DOHH2 (cell line): ENCODE results near the gene MVB12A.

Experiments used
- CTCF ChIP-seq: fragments of 200-600 bp; sonication (generic); IDR thresholded peaks from one replicate; pipeline ENCODE4 v1.5.1; 2014; ENCODE audit warnings: antibody characterized with exemption, mild to moderate bottlenecking, low read depth, low read length; ENCODE audit not compliant: poor library complexity, severe bottlenecking
- EZH2phosphoT487 ChIP-seq: fragments of 200-600 bp; sonication (generic); IDR thresholded peaks from 2 replicates; pipeline ENCODE4 v1.6.1; 2017; ENCODE audit warnings: borderline replicate concordance, mild to moderate bottlenecking, antibody characterized with exemption, low read length, moderate library complexity, mixed read lengths

DNA sequence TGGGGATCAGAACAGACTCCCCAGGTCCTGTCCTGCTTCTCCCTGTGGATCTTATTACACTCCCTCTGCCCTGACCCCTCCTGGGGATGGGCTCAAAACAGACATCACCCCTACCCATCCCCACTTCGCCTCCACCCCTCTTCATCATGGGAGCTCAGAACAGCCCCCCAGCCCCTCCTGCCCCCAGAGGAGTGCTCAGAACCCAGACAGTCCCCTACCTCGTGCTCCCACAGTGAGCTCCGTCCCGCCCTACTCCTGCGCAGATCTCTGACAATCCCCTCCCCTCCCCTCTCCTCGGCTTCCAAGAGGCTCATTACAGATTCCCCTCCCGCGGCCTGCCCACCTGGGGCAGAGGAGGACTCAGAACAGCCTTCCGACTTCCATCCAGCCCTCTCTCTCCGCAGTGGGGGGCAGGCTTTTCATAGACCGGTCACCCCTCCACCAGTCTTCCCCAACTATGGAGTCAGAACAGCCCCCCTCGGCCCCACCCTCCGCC, 34.8 kb downstream of the MVB12A start:
- TF ChIP-seq CTCF = no peak
- no peak for TF ChIP-seq EZH2phosphoT487
